IPS-20b (cell line): ENCODE results near the gene ARFGEF2.

Experiments
- H3K27ac ChIP-seq: one replicate; pipeline ENCODE4 v1.5.1; 2013; ENCODE audit warnings: low read length
- H3K27me3 ChIP-seq: 2 replicates; pipeline ENCODE4 v1.6.1; 2013; ENCODE audit warnings: mild to moderate bottlenecking, low read length, inconsistent platforms; ENCODE audit not compliant: insufficient read depth
- H3K36me3 ChIP-seq: 2 replicates; pipeline ENCODE4 v1.6.1; 2013; ENCODE audit warnings: low read depth, mild to moderate bottlenecking, inconsistent platforms, low read length, moderate library complexity; ENCODE audit not compliant: insufficient read depth
- H3K4me1 ChIP-seq: 2 replicates; pipeline ENCODE4 v1.6.1; 2013; ENCODE audit warnings: mild to moderate bottlenecking, control low read depth, inconsistent platforms, low read length, moderate library complexity; ENCODE audit not compliant: insufficient read depth
- H3K4me3 ChIP-seq: 2 replicates; pipeline ENCODE4 v1.5.1; 2013; ENCODE audit warnings: mild to moderate bottlenecking, low read length, inconsistent platforms
- H3K9ac ChIP-seq: 2 replicates; pipeline ENCODE4 v1.6.1; 2013; ENCODE audit warnings: low read depth, mild to moderate bottlenecking, inconsistent platforms, low read length, moderate library complexity
- H3K9me3 ChIP-seq: 2 replicates; pipeline ENCODE4 v1.6.1; 2013; ENCODE audit warnings: mild to moderate bottlenecking, low read depth, low read length, inconsistent platforms; ENCODE audit not compliant: insufficient read depth

Gene ARFGEF2

DNA sequence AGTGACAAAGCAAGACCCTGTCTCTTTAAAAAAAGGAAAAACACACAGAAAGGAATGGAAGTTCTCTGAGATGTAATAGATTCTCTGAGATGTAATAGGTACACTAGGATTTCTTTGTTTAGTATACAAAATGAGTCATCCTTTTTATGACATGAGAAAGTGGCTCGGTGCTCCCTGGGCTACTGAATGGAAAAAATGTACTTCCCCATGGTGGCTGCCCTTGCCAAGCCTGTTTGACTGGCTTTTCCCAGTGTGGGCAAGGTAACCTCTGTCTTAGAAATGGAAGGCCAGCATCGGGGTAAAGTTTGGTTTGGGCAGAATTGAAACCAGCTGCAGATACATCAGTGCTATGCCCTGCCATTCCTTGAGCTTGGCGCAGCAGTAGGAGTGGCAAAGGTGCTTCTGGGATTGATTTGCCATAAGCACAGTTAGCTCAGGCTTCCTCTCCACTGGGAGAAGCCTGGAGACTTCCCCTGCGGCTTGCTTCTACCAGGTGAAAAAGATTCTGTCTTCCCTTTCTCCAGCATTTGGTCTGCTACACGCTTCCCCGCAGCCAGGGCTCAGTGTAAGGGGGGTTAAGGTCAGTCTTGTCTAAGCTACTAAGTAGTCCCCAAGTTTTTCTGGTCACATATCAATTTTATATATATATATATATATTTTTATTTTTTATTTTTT is 24.5 kb downstream of the ARFGEF2 start:
- no peaks in the 10 kb centered on the region for H3K9me3 ChIP-seq

GRCh38 chr20:48948612-48949011 is 27.1 kb downstream of the ARFGEF2 start:
- Histone ChIP-seq H3K27me3 (no peaks in the 10 kb centered on the region), H3K9ac (no peak overlapping the region), H3K9me3 (no peaks in the 10 kb centered on the region), H3K36me3 (peaks cover 51% of the 10 kb centered on the region), H3K4me1 (no peaks in the 10 kb centered on the region), H3K4me3 (no peak overlapping the region), H3K27ac (no peak overlapping the region)

More for the DNA sequence above, 24.5 kb downstream of the ARFGEF2 start:
- Histone ChIP-seq H3K36me3 (peaks cover 47% of the 10 kb centered on the region), H3K27me3 (no peaks in the 10 kb centered on the region), H3K4me1 (no peaks in the 10 kb centered on the region), H3K4me3 (no peak overlapping the region), H3K9ac (no peak overlapping the region; the same call in 1 of the 2 replicates), H3K27ac (no peak overlapping the region)

- Histone ChIP-seq H3K4me1 (no peaks in the 10 kb centered on the region), H3K27ac (no peak overlapping the region), H3K27me3 (no peaks in the 10 kb centered on the region), H3K36me3 (peaks cover 53% of the 10 kb centered on the region), H3K9me3 (no peaks in the 10 kb centered on the region), H3K9ac (no peak overlapping the region), H3K4me3 (no peak overlapping the region)
Measured at GRCh38 chr20:48949304-48950170, 28.0 kb downstream of the ARFGEF2 start.

DNA sequence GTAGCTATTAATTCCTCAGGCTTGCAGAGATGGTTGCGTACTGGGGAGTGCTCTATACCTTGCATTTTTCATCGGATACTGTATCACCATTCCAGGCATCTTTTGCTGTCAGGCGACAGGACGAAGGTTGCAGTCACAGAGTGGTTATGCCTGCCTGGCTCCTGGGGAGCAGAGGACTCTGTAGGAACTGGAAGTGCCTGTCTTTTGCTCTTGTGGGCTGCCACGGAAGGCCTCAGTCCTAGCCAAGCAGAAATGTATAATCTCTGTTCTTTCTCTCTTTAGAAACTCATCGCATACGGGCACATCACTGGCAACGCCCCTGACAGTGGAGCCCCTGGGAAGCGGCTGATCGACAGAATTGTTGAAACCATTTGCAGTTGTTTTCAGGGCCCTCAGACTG is 29.5 kb downstream of the ARFGEF2 start:
- Histone ChIP-seq H3K9ac (no peak overlapping the region), H3K4me1 (no peaks in the 10 kb centered on the region), H3K27ac (no peak overlapping the region), H3K9me3 (no peaks in the 10 kb centered on the region), H3K36me3 (peaks cover 66% of the 10 kb centered on the region), H3K27me3 (no peaks in the 10 kb centered on the region), H3K4me3 (no peak overlapping the region)

DNA sequence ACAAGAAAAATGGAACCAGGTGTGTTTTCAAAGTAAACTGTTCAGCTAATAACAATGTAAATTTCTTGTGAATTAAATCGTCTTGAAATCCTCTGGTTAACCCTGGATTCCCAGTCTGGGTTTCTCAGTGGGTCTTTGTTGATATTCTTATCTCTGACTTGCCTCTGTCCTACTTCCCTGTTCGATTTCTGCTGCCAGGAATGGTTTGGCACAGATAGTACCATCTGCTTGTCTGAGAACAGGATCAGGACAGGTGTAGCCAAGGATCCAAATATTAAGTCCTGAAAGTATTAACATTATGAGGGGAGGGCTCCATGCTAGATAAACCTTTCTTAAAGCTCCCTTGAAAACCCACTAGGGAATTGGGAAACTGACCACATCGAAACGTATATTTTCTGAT is 30.1 kb downstream of the ARFGEF2 start:
- H3K27me3 ChIP-seq: no peaks in the 10 kb centered on the region
- H3K4me1 ChIP-seq: no peaks in the 10 kb centered on the region
- H3K36me3 ChIP-seq: peaks cover 71% of the 10 kb centered on the region
- no peaks in the 10 kb centered on the region for H3K9me3 ChIP-seq
- H3K27ac ChIP-seq: no peak overlapping the region
- no peak overlapping the region for H3K4me3 ChIP-seq
- no peak overlapping the region for H3K9ac ChIP-seq

DNA sequence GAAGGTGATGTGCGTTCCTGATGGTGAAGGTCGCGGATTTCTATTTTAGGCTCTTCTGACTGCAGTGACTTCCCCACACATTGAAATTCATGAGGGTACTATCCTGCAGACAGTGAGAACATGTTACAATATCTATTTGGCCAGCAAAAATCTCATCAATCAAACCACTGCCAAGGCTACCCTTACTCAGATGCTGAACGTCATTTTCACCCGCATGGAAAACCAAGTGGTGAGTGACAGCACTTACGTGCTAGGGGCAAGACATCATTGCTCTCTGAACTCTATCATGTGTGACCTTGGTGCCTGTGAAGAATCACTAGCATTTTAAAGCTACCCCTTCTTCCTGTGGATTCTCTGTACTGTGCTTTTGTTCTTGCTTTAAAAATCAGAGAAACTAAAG is 31.1 kb downstream of the ARFGEF2 start:
- no peaks in the 10 kb centered on the region for H3K27me3 ChIP-seq
- no peak overlapping the region for H3K27ac ChIP-seq
- no peak overlapping the region for H3K9ac ChIP-seq
- no peaks in the 10 kb centered on the region for H3K9me3 ChIP-seq
- peaks cover 81% of the 10 kb centered on the region for H3K36me3 ChIP-seq
- H3K4me1 ChIP-seq: no peaks in the 10 kb centered on the region
- no peak overlapping the region for H3K4me3 ChIP-seq

DNA sequence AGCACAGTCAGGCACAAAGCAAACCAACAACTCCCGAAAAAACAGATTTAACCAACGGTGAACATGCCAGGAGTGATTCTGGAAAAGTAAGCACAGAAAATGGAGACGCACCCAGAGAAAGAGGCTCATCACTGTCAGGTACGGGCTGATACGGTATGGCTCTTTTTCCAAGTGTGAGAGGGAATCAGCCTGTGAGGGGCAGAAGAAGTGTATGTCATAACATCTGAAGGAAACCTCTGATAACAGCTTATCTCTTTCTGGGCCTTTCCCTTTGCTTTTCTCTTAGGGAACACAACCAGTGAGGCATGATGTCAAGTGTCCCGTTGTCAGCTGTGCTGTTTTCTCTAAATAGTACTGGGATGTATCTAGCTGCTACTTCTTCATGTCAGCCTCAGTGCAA is 32.1 kb downstream of the ARFGEF2 start:
- Histone ChIP-seq H3K4me1 (no peaks in the 10 kb centered on the region), H3K36me3 (peaks cover 79% of the 10 kb centered on the region), H3K27me3 (no peaks in the 10 kb centered on the region), H3K9me3 (no peaks in the 10 kb centered on the region), H3K27ac (no peak overlapping the region), H3K4me3 (no peak overlapping the region), H3K9ac (no peak overlapping the region)

GRCh38 chr20:48956052-48956451 is 34.5 kb downstream of the ARFGEF2 start:
- H3K36me3 ChIP-seq: peaks cover 78% of the 10 kb centered on the region
- H3K4me3 ChIP-seq: no peak overlapping the region
- H3K9me3 ChIP-seq: no peaks in the 10 kb centered on the region
- H3K4me1 ChIP-seq: no peaks in the 10 kb centered on the region
- no peak overlapping the region for H3K27ac ChIP-seq
- no peak overlapping the region for H3K9ac ChIP-seq
- no peaks in the 10 kb centered on the region for H3K27me3 ChIP-seq

- H3K4me3 ChIP-seq: no peak overlapping the region
- peaks cover 70% of the 10 kb centered on the region for H3K36me3 ChIP-seq
- H3K4me1 ChIP-seq: no peaks in the 10 kb centered on the region
- H3K9me3 ChIP-seq: no peaks in the 10 kb centered on the region
- H3K27me3 ChIP-seq: no peaks in the 10 kb centered on the region
- H3K9ac ChIP-seq: no peak overlapping the region
- no peak overlapping the region for H3K27ac ChIP-seq
Measured at GRCh38 chr20:48957053-48957481, 35.6 kb downstream of the ARFGEF2 start.

- H3K4me3 ChIP-seq: no peak overlapping the region
- no peaks in the 10 kb centered on the region for H3K4me1 ChIP-seq
- H3K27me3 ChIP-seq: no peaks in the 10 kb centered on the region
- peaks cover 67% of the 10 kb centered on the region for H3K36me3 ChIP-seq
- no peaks in the 10 kb centered on the region for H3K9me3 ChIP-seq
- no peak overlapping the region for H3K9ac ChIP-seq
- no peak overlapping the region for H3K27ac ChIP-seq
Measured at GRCh38 chr20:48957533-48957932, 36.0 kb downstream of the ARFGEF2 start.

DNA sequence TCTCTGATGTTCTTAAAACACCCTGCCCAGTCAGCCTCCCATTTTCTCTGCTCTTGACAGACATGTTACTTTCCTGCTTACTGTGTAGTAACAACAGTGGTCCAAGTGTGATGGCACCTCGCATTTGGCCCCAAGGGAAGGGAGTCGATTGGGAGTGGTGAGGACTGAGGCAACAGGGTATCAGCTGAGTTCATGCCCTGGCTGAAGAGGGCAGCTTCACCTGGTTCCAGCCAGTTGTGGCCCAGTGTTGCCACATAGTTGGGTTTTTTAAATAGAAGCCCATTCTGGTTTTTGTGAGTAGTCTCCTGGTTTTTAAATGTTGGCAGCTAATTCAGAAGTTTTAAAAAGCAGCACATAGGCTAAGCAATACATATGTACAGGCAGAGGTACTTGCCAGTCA is 37.2 kb downstream of the ARFGEF2 start:
- Histone ChIP-seq H3K36me3 (peaks cover 64% of the 10 kb centered on the region), H3K4me1 (no peaks in the 10 kb centered on the region)

More for the DNA sequence above, 37.2 kb downstream of the ARFGEF2 start:
- Histone ChIP-seq H3K9me3 (no peaks in the 10 kb centered on the region), H3K4me3 (no peak overlapping the region), H3K27me3 (no peaks in the 10 kb centered on the region), H3K27ac (no peak overlapping the region), H3K9ac (no peak overlapping the region)
